HUES6 (cell line): ENCODE measurements around the gene TEX28.
A peak's percentile ranks its signal among the peaks of the same experiment; 100 is the strongest.

ENCODE experiments used
- H3K27ac ChIP-seq: 2 replicates; pipeline ENCODE4 v1.7.0; 2013; ENCODE audit warnings: low read depth, mild to moderate bottlenecking, low read length, inconsistent platforms
- H3K27me3 ChIP-seq: 2 replicates; pipeline ENCODE4 v1.6.1; 2013; ENCODE audit warnings: low read length; ENCODE audit not compliant: control insufficient read depth, insufficient read depth
- H3K36me3 ChIP-seq: 2 replicates; pipeline ENCODE4 v1.6.1; 2013; ENCODE audit warnings: low read length; ENCODE audit not compliant: control insufficient read depth, insufficient read depth
- H3K4me1 ChIP-seq: 2 replicates; pipeline ENCODE4 v1.6.1; 2013; ENCODE audit warnings: low read length; ENCODE audit not compliant: control insufficient read depth, insufficient read depth
- H3K4me3 ChIP-seq: 2 replicates; pipeline ENCODE4 v1.5.1; 2013; ENCODE audit warnings: low read depth, low read length
- H3K9ac ChIP-seq: one replicate; pipeline ENCODE4 v1.6.1; 2013; ENCODE audit warnings: mild to moderate bottlenecking, low read length
- H3K9me3 ChIP-seq: 2 replicates; pipeline ENCODE4 v1.6.1; 2013; ENCODE audit warnings: low read depth, low read length; ENCODE audit not compliant: control insufficient read depth, insufficient read depth

TEX28 gene

DNA sequence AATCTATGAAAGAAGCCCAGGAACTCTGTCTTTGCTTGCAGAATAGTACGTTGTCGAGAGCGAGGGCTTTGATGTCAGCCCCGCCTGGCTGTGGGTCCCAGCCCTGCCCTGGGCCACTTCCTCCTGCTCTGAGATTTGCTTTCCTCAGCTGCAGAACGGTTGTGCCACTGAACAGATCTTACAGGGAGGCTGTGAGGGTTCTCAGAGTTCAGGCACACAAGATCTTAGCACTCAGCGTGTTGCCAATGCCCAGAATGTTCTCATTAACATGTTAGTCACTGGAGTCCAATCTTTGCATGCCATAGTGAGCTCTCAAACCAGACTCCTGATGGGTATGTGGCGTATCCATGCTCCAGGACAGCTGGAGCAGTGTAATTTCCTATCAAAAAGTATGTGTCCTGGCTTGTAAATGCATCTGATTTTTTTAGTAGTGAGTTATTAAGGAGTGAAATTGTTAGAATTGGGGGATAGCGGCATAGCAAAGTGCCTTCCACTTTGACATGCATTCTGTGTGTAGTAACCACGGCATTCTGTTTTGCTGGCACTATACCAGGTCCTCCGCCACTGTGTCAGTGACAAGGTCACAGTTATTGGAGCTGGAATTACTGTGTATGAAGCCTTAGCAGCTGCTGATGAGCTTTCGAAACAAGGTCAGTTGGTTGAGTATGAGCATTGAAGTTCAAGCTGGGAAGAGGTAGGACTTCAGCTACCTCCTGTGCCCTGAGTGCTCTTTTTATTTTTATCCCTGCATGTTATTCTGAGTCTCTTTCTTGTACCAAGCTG lies 32.3 kb upstream of the TEX28 start:
- no peak overlapping the region for H3K9ac ChIP-seq
- H3K27ac ChIP-seq, result no peak overlapping the region
- peaks cover 6% of the 10 kb centered on the region; the same call in 1 of the 2 replicates for H3K4me1 ChIP-seq
- H3K27me3 ChIP-seq, result peaks cover 7% of the 10 kb centered on the region; the same call in 1 of the 2 replicates
- peaks cover 13% of the 10 kb centered on the region; the same call in 1 of the 2 replicates for H3K9me3 ChIP-seq
- H3K4me3 ChIP-seq, result no peak overlapping the region
- H3K36me3 ChIP-seq, result no peaks in the 10 kb centered on the region

DNA sequence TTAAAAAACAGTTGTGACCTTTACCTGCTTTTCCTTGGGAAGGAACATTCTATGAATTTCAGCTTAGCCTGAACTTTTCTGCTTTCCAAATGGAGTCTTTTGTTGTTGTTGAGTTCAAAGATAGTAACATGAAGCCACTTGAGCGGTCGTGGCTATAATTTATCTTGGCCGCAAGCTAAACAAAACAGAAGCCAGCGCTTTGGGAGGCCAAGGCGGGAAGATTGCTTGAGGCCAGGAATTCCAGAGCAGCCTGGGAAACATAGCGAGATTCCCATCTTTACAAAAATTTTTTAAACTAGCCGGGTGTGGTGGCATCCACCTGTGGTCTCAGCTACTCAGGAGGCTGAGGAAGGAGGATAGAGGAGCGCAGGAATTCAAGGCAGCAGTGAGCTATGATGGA lies 30.6 kb upstream of the TEX28 start:
- H3K4me3 ChIP-seq, result no peak overlapping the region
- H3K9ac ChIP-seq, result no peak overlapping the region
- peaks cover 6% of the 10 kb centered on the region; the same call in 1 of the 2 replicates for H3K4me1 ChIP-seq
- H3K36me3 ChIP-seq, result no peaks in the 10 kb centered on the region
- peaks cover 7% of the 10 kb centered on the region; the same call in 1 of the 2 replicates for H3K27me3 ChIP-seq
- peaks cover 19% of the 10 kb centered on the region; the same call in 1 of the 2 replicates for H3K9me3 ChIP-seq
- H3K27ac ChIP-seq, result no peak overlapping the region

DNA sequence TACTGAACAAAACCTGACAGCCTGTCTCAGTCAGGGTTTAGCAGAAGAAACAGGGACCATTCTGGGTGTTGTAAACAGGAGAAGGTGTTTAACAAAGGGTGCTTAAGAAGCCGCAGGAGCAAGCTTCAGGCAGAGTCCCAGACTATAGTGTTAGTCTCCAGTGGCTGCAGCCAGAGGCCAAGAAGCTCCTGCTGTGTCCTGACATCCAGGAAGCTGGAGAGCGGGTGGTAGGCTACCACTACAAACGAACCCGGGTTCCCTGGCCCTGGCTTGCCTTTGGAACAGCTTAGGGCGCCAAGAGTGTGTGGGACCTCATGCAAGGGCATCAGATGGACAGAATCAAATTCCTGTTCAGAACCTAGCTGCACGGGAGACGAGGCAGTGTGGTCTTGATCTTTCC lies 28.6 kb upstream of the TEX28 start:
- Histone ChIP-seq H3K9me3 (peaks cover 24% of the 10 kb centered on the region; the same call in 1 of the 2 replicates), H3K27ac (no peak overlapping the region), H3K9ac (peak overlapping the region; percentile 14), H3K4me3 (no peak overlapping the region), H3K4me1 (peaks cover 6% of the 10 kb centered on the region; the same call in 1 of the 2 replicates), H3K36me3 (no peaks in the 10 kb centered on the region), H3K27me3 (peaks cover 13% of the 10 kb centered on the region)

DNA sequence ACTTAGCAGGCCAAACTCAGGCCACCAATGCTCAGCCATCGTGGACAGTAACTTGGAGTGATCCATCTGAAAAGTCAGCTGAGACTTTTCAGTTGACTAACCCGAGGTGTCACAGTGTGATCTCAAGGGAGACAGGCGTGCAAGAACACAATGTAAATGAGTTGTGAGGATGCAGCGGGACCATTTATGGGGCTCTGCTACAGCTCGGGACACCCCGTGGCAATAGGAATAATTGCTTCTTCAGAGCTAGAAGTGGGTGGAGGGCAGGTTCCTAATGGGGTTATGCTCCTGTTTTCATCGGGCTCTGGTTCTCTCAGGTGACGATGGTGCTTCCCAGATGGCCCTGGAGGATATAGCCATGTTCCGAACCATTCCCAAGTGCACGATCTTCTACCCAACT lies 28.0 kb upstream of the TEX28 start:
- H3K36me3 ChIP-seq, result no peaks in the 10 kb centered on the region
- peaks cover 13% of the 10 kb centered on the region for H3K27me3 ChIP-seq
- no peak overlapping the region for H3K27ac ChIP-seq
- H3K9ac ChIP-seq, result no peak overlapping the region
- H3K4me1 ChIP-seq, result peaks cover 6% of the 10 kb centered on the region; the same call in 1 of the 2 replicates
- H3K9me3 ChIP-seq, result peaks cover 24% of the 10 kb centered on the region; the same call in 1 of the 2 replicates
- H3K4me3 ChIP-seq, result no peak overlapping the region

DNA sequence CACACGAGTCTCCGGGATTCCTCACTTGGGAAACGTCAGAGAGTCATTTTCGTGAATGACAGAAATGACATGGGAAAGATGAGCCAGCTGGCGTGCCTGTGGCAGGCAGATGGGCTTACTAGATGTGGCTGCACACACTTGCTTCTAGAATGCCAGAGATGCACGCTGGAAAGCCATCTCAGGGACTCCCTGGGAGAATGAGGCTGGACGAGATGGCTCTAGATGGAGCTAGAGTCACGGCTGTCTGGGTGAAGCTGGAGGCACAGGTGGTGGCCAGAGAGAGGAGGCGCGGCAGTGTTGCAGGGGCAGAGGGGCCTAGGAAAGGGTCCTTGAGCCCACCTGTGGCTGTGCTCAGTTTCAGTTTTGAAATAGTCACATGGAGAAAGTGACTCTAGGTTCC lies 26.7 kb upstream of the TEX28 start:
- H3K4me1 ChIP-seq, result peaks cover 6% of the 10 kb centered on the region; the same call in 1 of the 2 replicates
- peaks cover 22% of the 10 kb centered on the region; the same call in 1 of the 2 replicates for H3K9me3 ChIP-seq
- no peak overlapping the region for H3K9ac ChIP-seq
- H3K27me3 ChIP-seq, result peaks cover 13% of the 10 kb centered on the region
- no peak overlapping the region for H3K4me3 ChIP-seq
- no peaks in the 10 kb centered on the region for H3K36me3 ChIP-seq
- no peak overlapping the region for H3K27ac ChIP-seq

DNA sequence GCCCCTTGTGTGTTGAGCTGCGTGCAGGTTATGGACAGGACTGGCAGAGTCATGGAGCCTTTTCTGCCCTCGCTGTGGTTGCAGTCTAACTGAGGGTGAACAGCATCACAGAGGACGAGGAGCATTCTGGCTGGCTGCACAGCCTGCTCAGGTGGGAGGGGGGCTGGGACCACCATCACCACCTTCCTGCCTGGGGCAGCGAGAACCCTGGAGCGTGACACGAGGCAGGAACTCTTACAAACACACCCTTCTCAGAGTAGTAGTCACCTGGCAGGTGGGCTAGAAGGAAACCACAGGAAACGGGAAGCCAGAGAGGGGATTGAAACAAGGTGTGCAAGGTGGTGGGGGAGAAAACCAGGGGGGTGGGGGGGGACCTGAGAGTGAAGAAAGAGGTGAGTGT lies 26.2 kb upstream of the TEX28 start:
- Histone ChIP-seq H3K27me3 (peaks cover 13% of the 10 kb centered on the region), H3K9ac (no peak overlapping the region), H3K36me3 (no peaks in the 10 kb centered on the region), H3K9me3 (peaks cover 18% of the 10 kb centered on the region; the same call in 1 of the 2 replicates), H3K4me3 (no peak overlapping the region), H3K4me1 (peaks cover 6% of the 10 kb centered on the region; the same call in 1 of the 2 replicates), H3K27ac (no peak overlapping the region)

DNA sequence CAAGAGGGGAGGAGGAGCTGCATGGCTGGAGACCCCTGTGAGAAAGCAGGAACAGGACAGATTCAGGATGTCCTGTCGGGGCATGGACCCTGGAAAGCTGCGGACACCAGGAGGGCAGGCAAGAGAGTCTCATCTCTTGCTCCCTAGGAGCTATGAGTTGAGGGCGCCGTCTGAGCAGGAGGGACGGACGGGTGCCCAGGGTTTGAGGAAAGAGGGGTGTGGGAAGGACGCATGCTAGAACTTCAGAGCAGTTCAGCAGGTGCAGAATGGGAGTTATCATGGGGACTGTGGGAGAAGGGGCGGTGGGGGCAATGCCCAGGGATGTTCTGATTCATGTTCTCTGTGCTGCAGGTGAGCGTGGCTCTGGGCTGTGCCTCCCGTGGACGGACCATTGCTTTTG lies 25.5 kb upstream of the TEX28 start:
- Histone ChIP-seq H3K9ac (no peak overlapping the region), H3K4me3 (no peak overlapping the region), H3K27ac (no peak overlapping the region), H3K27me3 (peaks cover 13% of the 10 kb centered on the region), H3K9me3 (peaks cover 18% of the 10 kb centered on the region; the same call in 1 of the 2 replicates), H3K4me1 (peaks cover 6% of the 10 kb centered on the region; the same call in 1 of the 2 replicates), H3K36me3 (no peaks in the 10 kb centered on the region)

DNA sequence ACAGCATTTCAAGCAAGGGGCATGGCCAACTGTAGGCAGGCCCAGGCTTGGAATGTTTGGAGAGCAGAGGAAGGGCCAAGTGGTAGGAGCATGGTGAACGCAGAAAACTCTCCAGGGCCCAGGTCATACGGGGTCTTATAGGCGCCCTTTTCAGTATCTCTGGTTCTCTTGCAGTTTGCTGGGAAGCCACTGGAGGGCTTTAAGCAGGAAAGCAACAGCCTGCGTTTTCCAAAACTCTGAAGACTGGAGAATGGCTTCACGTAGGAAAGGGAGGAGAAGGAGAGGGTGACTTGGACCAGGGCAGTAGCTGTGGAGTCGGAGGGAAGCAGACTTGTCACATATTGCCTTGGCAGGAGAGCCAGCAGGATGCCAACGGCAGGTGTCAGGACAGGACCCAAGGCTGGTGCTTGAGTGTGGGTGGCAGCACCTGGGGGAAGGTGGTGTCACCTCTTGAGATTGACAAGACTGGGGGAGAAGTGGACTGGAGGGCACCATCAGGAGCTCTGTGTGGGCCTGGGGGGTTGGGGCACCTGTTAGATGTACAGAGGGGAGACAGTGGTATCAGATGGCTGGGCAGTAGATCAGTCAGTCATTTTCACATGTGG lies 22.6 kb upstream of the TEX28 start:
- no peak overlapping the region for H3K9ac ChIP-seq
- H3K27me3 ChIP-seq, result peaks cover 6% of the 10 kb centered on the region; the same call in 1 of the 2 replicates
- H3K4me1 ChIP-seq, result no peaks in the 10 kb centered on the region
- H3K4me3 ChIP-seq, result no peak overlapping the region
- H3K36me3 ChIP-seq, result no peaks in the 10 kb centered on the region
- peaks cover 11% of the 10 kb centered on the region; the same call in 1 of the 2 replicates for H3K9me3 ChIP-seq
- no peak overlapping the region for H3K27ac ChIP-seq

DNA sequence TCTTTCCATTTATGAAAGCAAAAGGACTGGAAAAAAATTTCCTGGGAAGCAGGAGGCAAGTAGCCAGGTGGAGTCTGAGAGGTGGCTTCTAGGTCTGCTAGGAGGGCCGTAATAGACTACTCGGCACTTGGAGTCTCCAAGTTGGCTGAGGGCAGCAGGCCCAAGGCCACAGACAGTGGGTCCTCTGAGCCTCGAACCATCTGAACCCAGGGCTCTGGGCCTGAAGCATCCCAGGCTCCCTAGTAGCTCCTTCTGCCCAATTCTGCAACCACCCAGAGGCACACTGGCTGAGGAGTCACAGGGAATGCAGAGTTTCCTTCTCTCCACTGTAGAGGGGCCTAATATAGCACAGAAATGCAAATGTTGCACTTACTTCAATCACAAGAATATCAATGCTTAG lies 20.5 kb upstream of the TEX28 start:
- Histone ChIP-seq H3K4me3 (no peak overlapping the region), H3K9ac (no peak overlapping the region), H3K36me3 (no peaks in the 10 kb centered on the region), H3K27ac (no peak overlapping the region), H3K9me3 (peaks cover 5% of the 10 kb centered on the region; the same call in 1 of the 2 replicates), H3K27me3 (peaks cover 5% of the 10 kb centered on the region; the same call in 1 of the 2 replicates), H3K4me1 (no peaks in the 10 kb centered on the region)

DNA sequence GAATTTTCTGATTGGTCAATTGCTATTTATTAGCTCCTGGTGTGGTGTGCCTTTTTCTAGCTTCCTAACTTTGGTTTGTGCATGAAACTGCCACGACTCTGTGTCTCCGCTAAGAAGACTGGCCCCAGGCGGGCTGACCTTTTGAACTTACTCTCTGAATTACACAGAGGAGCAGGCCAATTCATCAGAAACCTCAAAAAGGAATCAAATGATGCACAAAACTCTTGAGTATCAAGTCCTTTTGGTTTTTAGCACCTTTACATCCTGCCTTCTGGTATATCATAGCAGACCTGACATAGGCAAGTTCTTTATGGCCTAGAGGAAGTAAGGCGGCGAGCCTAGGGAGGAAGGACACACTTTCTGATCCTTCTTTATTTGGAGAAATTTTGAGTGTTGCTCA lies 18.2 kb upstream of the TEX28 start:
- H3K9me3 ChIP-seq, result peaks cover 4% of the 10 kb centered on the region; the same call in 1 of the 2 replicates
- no peaks in the 10 kb centered on the region for H3K4me1 ChIP-seq
- no peak overlapping the region for H3K4me3 ChIP-seq
- no peaks in the 10 kb centered on the region for H3K27me3 ChIP-seq
- H3K36me3 ChIP-seq, result no peaks in the 10 kb centered on the region
- no peak overlapping the region for H3K27ac ChIP-seq
- H3K9ac ChIP-seq, result no peak overlapping the region

DNA sequence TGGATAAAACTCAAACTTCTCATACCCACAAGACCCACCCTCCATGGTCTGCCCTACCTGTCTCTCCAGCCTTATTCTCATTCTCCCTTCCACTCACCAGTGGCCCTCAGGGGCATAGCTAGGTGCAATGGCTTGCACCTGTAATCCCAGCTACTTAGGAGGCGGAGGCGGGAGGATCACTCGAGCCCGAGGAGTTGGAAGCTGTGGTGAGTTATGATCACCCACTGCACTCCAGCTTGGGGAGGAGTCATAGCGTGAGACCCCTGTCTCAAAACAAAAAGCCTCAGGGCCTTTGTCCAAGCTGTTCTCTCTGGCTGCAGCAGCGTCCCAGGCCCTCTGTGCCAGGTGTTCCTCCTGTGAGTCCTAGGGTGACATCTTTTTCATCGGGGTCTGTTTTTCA lies 17.2 kb upstream of the TEX28 start:
- Histone ChIP-seq H3K27ac (no peak overlapping the region), H3K27me3 (no peaks in the 10 kb centered on the region), H3K4me3 (no peak overlapping the region), H3K36me3 (no peaks in the 10 kb centered on the region), H3K9me3 (peaks cover 6% of the 10 kb centered on the region; the same call in 1 of the 2 replicates), H3K4me1 (no peaks in the 10 kb centered on the region), H3K9ac (no peak overlapping the region)
